Measurements from ENCODE around the gene MRPL20.

Gene MRPL20

GRCh38 chr1:1353389-1354151 is 53.5 kb downstream of the MRPL20 start:
- H3K4me3 ChIP-seq (ENCODE audit: low read length) = no peak overlapping the region
- peaks cover 38% of the 10 kb centered on the region for H3K4me1 ChIP-seq (ENCODE audit: control insufficient read depth, insufficient read depth, low read length)
- no peak overlapping the region for H3K9ac ChIP-seq (ENCODE audit: low read depth, low read length)
- peaks cover 36% of the 10 kb centered on the region for H3K36me3 ChIP-seq (ENCODE audit: insufficient read depth, low read length)
- H3K9me3 ChIP-seq (replicated peaks; ENCODE audit: low read length) = no peaks in the 10 kb centered on the region
- H3K27me3 ChIP-seq (ENCODE audit: control insufficient read depth, insufficient read depth, low read length) = no peaks in the 10 kb centered on the region
- peak overlapping the region; percentile 79 for H3K4me2 ChIP-seq (ENCODE audit: low read length)

- Histone ChIP-seq H3K4me2 (ENCODE audit: low read length) (peak overlapping the region; percentile 79), H3K9me3 (replicated peaks; ENCODE audit: low read length) (no peaks in the 10 kb centered on the region), H3K36me3 (ENCODE audit: insufficient read depth, low read length) (peaks cover 36% of the 10 kb centered on the region), H3K4me3 (ENCODE audit: low read length) (no peak overlapping the region), H3K9ac (ENCODE audit: low read depth, low read length) (peak overlapping the region; percentile 4), H3K27me3 (ENCODE audit: control insufficient read depth, insufficient read depth, low read length) (no peaks in the 10 kb centered on the region), H3K4me1 (ENCODE audit: control insufficient read depth, insufficient read depth, low read length) (peaks cover 37% of the 10 kb centered on the region)
These were observed 54.2 kb downstream of the MRPL20 start for GRCh38 chr1:1352786-1353388.

Data from skeletal muscle satellite cell (primary cell).